22Rv1 (cell line): ENCODE data around the gene HNRNPA1.

Experiments
- ZFX ChIP-seq: fragments of 450-650 bp; IDR thresholded peaks from 2 replicates; pipeline ENCODE4 v1.6.1; 2017; ENCODE audit warnings: antibody characterized with exemption, borderline replicate concordance
- TF ChIP-seq, protein P1 (sequence below): fragments of 450-650 bp; IDR thresholded peaks from 2 replicates; pipeline ENCODE4 v1.5.1; 2017; ENCODE audit warnings: mild to moderate bottlenecking

- TF ChIP-seq, protein P1, sequence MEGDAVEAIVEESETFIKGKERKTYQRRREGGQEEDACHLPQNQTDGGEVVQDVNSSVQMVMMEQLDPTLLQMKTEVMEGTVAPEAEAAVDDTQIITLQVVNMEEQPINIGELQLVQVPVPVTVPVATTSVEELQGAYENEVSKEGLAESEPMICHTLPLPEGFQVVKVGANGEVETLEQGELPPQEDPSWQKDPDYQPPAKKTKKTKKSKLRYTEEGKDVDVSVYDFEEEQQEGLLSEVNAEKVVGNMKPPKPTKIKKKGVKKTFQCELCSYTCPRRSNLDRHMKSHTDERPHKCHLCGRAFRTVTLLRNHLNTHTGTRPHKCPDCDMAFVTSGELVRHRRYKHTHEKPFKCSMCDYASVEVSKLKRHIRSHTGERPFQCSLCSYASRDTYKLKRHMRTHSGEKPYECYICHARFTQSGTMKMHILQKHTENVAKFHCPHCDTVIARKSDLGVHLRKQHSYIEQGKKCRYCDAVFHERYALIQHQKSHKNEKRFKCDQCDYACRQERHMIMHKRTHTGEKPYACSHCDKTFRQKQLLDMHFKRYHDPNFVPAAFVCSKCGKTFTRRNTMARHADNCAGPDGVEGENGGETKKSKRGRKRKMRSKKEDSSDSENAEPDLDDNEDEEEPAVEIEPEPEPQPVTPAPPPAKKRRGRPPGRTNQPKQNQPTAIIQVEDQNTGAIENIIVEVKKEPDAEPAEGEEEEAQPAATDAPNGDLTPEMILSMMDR: no peak
- no peak for TF ChIP-seq ZFX
Observed at GRCh38 chr12:54270345-54270744, 10.2 kb upstream of the HNRNPA1 start.
